OCI-LY1 (cell line): ENCODE data around the gene LCN15.

Experiments
- CTCF ChIP-seq: fragments of 200-600 bp; sonication (generic), shearing (Covaris generic); IDR thresholded peaks from 2 replicates; pipeline ENCODE4 v1.5.1; 2017; ENCODE audit warnings: mild to moderate bottlenecking, antibody characterized with exemption, low read length, moderate library complexity, mixed read lengths
- EZH2 ChIP-seq: fragments of 200-600 bp; sonication (generic), shearing (Covaris generic); IDR thresholded peaks from 2 replicates; pipeline ENCODE4 v1.8.0; 2017; ENCODE audit warnings: borderline replicate concordance, mixed run types, mild to moderate bottlenecking, antibody characterized with exemption, low read length, moderate library complexity, mixed read lengths

DNA sequence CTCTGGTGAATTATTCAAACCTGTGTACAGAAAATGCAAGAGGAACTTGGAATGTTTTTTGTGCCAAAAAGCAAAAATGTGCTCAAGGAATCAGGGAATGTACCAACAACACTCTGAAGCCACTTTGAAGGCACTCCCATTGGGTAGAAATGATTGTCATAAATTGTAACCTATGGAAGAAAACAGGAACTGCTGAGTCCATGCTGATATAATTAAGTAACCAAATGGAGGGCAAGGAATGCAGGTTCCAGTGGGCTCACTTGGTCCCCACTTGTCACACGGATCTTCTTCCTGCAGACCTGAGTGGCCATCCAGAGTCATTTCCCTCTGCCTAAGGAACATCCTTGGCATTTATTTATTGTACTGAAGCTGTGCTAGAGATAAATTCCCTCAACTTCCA lies 13.1 kb downstream of the LCN15 start:
- TF ChIP-seq CTCF (no peak), EZH2 (no peak)
